Erythroblast (primary cell): Measurements from ENCODE around the gene ANKRD31.

ENCODE experiments used
- GATA1 ChIP-seq: IDR thresholded peaks from 2 replicates; pipeline ENCODE4 v1.6.1; 2011; ENCODE audit warnings: low read depth, mild to moderate bottlenecking, control low read depth, low read length, moderate library complexity
- POLR2A ChIP-seq: IDR thresholded peaks from 2 replicates; pipeline ENCODE4 v1.6.1; 2011; ENCODE audit warnings: mild to moderate bottlenecking, low read length

DNA sequence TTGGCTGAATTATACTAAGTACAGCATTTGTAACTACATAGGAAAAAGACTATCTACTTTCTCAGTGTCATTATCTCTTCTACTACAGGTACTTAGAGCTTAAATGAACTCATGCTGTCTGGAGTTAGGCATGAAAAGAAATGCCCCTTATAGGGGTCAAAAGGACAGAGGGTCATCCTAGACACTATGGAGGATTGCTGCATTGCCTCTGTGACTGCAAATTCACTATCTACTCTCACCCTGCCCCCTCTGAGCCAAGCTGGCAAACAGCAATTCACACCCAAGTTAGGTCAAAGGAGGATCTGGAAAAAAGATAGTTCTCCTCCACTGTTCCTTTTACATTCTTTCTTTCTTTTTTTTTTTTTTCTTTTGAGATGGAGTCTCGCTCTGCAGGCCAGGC lies 36.7 kb downstream of the ANKRD31 start:
- no peak for TF ChIP-seq POLR2A
- no peak for TF ChIP-seq GATA1
